HG03280 (cell line): ENCODE measurements around the gene CYYR1.

Source experiments
- ATAC-seq: cut with Tn5 transposase; IDR thresholded peaks from one replicate; pipeline ENCODE4 v1.9.1; 2021; ENCODE audit warnings: mild to moderate bottlenecking, moderate library complexity; ENCODE audit not compliant: unreplicated experiment

The CYYR1 gene

DNA sequence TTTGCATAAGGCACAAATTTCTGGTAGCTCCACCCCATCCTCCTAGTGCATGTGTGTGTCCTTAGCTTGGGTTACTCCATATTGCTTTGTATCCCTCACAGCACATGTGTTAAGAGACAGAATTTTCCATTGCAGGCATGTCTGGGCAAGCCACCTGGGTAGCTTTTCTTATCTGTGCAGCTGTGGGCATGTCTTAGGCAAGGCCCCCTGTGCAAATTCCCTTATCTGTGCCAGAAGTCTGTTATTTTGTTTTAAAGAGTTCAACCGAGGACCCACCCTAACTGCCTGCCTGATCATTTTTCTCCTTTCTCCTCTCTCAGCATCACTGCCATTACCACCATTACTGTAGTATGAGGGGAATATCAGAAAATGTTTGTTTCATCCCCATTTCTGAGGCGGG lies 131.9 kb downstream of the CYYR1 start:
- no peak for ATAC-seq

DNA sequence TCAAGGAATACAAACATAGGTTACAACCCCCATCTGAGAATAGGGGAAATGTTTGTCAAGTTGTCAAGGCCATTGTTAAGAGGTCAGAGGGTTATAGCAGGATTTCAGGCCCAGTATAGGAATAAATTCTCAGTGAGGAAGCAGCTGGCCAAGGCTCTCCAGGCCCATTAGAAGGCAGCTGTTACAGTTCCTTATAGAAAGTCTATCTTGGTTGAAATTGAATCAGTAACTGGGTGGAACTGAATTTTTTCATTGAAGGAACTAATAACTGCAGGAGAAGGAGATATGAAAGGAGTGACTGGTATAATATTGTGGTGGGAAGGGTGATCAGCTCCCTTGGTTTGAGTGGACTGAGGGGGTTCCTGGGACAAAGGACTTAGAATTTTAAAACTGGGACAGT lies 134.1 kb downstream of the CYYR1 start:
- no peak for ATAC-seq

DNA sequence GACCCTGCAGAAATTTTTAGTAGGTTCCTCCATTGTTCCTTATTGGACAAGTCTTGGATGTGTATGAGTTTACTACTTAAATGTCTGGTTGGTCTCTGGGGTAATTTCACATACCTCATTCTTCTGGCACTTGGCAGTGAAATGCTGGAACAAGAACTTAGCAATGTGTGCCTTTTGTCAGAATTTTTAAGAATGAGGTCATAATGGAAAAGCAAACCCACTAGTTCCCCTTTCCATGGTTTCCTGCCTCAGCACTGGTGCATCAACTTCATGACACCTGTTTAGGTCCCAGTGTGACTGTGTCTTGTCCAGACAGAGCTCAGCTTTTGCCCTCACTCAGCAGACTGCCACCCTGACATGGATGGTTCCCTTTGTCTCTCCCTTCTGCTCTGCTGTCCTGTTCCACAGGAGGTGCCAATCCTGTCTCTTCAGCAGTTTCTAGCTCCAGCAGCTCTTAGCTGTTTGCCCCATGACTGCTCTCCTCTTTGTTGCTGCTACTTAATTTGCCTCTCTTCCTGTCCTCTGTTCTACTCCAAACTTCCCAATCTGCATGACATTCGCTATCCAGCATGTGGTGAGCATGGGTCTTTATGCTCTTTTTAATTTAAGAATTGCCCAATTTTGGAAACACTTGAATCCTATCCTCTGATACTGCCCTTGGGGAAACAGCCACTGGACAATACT lies 135.6 kb downstream of the CYYR1 start:
- ATAC-seq = no peak

DNA sequence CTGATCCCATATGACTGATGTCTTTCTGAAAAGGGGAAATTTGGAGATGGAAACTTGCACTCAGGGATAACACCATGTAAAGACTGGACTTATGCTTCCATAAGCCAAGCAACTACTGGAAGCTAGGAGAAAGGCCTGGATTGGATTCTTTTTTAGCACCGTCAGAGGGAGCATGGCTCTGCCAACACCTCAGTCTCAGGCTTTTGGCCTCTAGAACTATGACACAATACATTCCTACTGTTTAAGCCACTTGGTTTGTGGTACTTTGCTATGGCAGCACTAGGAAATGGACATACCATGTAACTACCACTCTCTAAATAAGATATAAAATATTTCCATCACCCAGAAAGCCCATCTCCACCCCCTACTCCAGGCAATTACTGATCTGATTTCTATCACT lies 139.7 kb downstream of the CYYR1 start:
- no peak for ATAC-seq

DNA sequence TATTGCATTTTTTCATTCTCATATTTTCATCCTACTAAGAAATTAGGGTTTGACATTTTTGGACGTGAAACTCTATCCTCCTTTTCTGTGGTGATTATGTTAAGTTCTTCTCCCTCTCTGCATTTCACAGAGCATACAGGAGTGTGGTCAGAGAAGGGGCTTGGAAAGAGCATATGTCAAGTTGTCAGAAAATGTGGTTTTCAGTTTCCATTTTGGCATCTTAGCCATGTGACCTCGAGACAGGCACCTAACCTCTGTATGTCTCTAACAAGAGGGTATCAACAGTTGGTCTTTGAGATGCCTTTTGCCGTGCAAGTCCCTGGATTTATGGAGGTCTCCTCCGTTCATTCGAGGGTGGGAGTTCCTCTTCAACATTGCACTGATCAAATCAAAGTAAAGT lies 140.7 kb downstream of the CYYR1 start:
- ATAC-seq = no peak

DNA sequence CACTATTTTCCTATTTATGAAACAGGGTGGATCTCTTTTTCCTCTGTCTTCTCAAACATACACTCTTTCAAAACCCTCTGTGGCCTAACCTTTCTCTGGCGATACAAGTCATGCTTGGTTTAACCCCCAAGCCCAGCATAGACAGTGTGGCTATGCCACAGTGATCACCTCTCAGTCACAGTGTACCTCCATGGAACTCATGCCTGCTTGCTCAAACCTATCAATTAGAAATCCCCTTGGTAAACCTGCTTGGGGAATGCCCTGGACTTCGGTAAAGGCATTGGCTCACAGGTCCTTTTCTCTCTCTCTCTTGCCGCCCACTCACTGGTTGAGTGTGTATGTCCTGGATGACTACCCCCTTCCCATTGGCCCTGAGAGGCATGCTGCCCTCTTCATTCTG lies 147.5 kb downstream of the CYYR1 start:
- no peak for ATAC-seq

DNA sequence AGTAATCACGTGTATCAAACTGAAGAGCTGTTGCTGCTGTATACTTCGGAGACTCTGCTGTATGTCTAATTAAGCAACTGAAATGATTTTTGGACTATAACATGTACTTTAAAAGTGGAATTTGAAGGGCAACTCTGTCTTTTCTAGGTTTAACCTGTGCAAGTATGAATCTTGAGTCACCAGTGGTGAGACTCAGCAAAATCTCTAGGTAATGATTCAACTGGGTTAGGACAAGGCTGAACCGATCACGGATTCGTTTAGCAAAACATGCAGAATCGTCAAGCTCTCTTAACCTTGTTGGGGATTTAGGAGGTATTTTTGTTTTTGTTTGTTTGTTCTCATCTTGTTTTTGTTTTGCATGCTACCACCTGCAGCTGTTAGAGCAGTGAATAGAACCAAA lies 149.6 kb downstream of the CYYR1 start:
- no peak for ATAC-seq

DNA sequence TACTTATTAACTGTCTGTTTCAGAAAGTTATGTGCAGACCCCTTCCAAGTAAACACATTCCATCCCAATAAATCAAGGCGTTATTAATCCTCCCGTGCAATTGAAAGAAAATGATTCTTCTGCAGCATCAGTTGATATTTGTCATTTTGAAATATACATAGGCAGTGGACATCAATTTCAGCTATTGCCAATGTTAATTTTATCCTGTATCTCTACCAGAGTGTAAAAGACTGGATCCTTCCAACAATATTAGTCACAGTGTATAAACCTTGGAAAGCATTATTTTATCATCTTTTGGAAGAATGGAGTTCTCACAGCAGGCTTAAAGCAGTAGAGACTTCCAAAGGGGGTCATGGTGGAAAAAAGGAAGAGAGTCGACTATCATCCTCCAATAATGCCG lies 150.4 kb downstream of the CYYR1 start:
- no peak for ATAC-seq

DNA sequence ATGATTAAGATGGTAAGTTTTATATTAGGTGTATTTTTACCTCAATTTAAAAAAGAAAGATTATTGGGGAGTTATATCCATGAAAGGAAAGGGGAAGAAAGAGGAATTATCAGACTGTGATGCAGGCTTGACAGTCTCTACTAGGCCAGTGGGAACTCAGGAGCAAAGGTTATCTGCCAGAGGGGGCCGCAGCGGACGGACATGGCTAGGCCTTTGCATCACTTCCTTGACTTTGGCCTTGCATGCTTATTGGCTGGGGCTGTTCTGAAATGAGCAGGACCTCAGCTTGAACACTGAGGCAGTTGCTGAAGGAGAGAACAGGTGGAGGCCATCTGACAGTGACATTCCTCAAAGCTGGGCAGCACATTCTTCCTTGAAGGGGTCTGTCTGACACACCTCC lies 150.9 kb downstream of the CYYR1 start:
- no peak for ATAC-seq

DNA sequence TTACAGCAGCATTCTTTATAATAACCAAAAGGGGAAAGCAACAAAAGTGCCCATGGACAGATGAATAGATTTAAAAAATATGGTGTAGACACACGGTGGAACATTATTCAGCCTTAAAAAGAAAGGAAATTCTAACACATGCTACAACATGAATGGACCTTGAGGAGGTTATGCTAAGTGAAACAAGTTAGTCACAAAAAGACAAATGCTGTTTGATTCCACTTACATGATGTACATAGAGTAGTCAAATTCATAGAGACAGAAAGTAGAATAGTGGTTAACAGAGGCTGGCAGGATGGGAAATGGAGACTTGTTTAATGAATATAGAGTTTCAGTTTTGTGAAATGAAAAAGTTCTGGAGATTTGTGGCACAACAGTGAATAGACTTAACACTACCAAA lies 151.4 kb downstream of the CYYR1 start:
- ATAC-seq = no peak
